ENCODE measurements around the gene BRAP.

- TF ChIP-seq POLR2AphosphoS5 (IDR thresholded peaks at IDR 0.05) (peak; percentile 8), CTCF (IDR thresholded peaks at IDR 0.05) (no peak), POLR2A (IDR thresholded peaks at IDR 0.05) (peak in 1 of 2 donors; percentile 4)
Observed at GRCh38 chr12:111596985-111597830, 88.5 kb downstream of the BRAP start.
